ENCODE data around the gene CRELD2.

The CRELD2 gene

GRCh38 chr22:49967706-49968208 lies 49.3 kb downstream of the CRELD2 start:
- DNase-seq (ENCODE audit: low spot score), result no peak

GRCh38 chr22:49968313-49968830 lies 49.9 kb downstream of the CRELD2 start:
- DNase-seq (ENCODE audit: low spot score), result no peak

- DNase-seq (ENCODE audit: low spot score), result peak; percentile 19
These were observed 50.6 kb downstream of the CRELD2 start for GRCh38 chr22:49968831-49969661.

- no peak for DNase-seq (ENCODE audit: low spot score)
These were observed 51.5 kb downstream of the CRELD2 start for GRCh38 chr22:49969751-49970527.

GRCh38 chr22:49970528-49971231 lies 52.2 kb downstream of the CRELD2 start:
- peak; percentile 94 for DNase-seq (ENCODE audit: low spot score)

- DNase-seq (ENCODE audit: low spot score), result peak; percentile 81
These were observed 53.1 kb downstream of the CRELD2 start for GRCh38 chr22:49971232-49972162.

GRCh38 chr22:49972163-49973017 lies 54.0 kb downstream of the CRELD2 start:
- DNase-seq (ENCODE audit: low spot score), result no peak

- no peak for DNase-seq (ENCODE audit: low spot score)
These were observed 54.9 kb downstream of the CRELD2 start for GRCh38 chr22:49973018-49973961.

- DNase-seq (ENCODE audit: low spot score), result no peak
These were observed 57.3 kb downstream of the CRELD2 start for GRCh38 chr22:49975543-49976389.

GRCh38 chr22:49976439-49977175 lies 58.2 kb downstream of the CRELD2 start:
- DNase-seq (ENCODE audit: low spot score), result no peak
